AG20443 (cell line): ENCODE results near the gene SMYD5.
"Not testable (repeated sequence)": the region's sequence is repeated elsewhere in the genome, so short reads cannot be mapped to it uniquely, and the experiment has no call there.

ENCODE experiments used
- DNase-seq: peaks from one replicate; pipeline ENCODE4 v3.0.0; 2012; ENCODE audit warnings: low spot score, mixed read lengths

SMYD5 gene

DNA sequence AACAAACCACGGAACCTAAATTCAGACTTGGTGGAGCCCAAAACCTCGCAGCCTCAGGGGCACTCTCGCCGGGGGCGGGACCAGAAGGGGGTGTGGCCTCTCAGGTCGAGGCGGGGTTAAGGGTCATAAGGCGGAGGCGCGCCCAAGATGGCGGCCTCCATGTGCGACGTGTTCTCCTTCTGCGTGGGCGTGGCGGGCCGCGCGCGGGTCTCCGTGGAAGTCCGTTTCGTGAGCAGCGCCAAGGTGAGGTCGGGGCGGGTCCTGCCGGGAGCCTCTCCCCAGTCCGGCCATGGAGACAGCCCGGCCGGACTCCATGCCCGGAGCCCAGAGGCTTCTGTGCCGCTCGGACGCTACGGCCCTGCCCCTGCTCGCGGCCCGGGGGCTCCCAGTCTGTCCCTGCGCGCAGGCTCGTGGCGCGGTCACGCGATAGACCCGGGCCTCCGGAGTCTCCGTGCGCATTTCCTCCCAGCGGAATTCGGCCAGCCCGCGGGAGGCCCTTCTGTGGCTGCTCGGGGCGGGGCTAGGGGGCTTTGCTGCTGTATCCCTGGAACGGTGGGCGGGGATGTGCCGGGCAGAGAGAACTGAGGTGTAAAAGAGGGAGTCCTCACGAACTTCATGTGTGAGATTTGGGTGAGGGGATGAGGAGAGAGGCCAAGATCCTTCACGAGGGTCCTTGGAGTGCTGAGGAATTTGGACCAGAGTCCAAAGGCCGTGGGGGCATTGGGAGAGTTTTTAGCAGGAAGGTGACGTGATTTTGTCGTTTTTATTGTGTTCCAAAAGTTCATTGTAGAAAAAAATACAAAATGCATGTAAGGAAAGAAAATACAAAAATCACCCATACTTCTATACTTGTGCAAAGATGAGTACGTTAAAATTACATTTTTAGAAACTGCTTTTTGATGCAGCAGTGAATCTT lies at the start of gene SMYD5:
TSS of gene SMYD5 (plus strand) at position 126 of the 916 bp plus-strand sequence. CDS start at position 148, 22 bp downstream.
- DNase-seq = peak; percentile 94

DNA sequence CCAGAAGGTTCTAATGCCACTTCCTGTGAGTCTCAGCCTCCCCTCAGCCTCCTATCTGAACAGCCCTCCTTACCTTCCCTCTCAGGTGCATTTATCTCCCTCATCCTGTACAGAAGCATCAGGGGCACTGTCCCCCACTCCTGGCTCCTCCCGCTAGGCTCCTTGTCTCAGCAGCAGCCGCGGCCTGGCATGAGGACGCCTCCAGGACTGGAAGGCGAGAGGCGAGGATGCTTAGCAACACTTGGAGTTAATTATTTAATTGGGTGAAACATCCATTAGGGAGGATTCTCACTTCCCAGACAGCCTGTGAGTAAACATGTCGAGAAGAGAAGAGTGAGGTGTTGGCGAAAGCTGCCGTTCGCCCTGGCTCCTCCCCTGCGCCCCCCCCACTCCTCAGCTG lies 48.1 kb upstream of the SMYD5 start:
- DNase-seq = not testable (repeated sequence)

DNA sequence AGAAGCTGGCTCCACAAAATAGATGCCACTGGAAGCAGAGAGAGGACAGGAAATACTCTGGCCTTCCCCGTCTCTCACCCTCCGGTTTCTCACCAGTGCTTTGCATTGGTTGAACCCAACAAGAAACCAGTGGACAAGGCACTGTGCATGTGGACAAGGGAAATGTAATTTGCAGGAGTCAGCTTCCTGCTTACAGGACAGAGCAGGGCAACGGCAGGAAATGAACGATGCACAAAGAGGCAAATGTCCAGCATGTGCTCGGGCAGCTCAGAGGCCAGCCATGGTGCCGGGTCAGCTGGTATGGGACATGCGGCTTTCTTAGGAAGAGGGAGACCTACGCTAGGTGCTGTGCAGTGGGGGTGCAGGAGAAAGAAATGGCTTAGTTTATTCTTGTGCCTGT lies 47.2 kb upstream of the SMYD5 start:
- not testable (repeated sequence) for DNase-seq

DNA sequence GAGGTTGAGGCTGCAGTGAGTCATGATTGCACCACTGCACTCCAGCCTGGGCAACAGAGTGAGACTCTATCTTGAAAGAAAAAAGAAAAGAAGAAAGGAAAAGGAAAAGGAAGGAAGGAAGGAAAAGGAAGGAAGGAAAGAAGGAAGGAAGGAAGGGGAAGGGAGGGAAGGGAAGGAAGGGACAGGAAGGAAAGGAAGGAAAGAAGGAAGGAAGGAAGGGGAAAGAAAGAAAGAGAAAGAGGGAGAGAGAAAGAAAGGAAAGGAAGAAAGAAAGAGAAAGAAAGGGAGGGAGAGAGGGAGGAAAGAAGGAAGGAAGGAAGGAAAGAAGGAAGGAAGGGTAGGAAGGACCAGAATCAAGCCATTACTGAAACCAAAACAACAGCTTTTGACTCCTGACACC lies 45.7 kb upstream of the SMYD5 start:
- not testable (repeated sequence) for DNase-seq

DNA sequence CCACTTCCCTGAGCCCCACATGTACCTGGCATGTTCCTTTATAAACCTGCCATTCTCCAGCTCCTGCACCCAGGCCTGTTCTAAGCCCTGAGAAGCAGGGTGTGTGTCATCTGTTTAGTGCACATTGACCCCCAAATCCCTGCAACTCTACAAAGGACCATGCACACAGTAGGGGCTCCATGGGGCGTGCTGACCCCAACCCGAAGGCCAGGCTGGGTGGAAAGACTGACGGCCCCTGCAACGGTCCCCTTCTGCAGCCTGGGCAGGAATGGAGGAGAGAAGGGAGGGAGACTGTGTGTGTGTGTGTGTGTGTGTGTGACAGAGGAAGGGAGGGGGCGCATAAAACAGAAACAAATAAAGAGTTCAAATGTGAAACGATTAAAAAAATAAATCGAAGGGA lies 43.7 kb upstream of the SMYD5 start:
- DNase-seq = not testable (repeated sequence)

DNA sequence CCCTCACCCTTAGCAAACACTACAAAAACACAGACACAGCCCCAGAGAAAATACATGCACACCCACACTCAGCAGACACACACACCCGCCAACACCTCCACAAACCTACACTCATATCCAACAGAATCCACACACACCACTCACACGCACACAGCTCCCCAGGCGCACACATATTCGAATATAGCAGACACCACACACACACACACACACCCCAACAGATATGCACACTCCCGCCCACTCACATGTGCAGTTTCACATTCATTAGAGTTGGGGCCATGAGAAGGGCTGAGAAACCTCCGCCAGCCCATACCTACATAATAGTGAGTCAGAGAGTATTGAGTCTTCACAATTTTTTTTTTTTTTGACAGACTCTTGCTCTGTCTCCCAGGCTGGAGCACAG lies 41.1 kb upstream of the SMYD5 start:
- no peak for DNase-seq

DNA sequence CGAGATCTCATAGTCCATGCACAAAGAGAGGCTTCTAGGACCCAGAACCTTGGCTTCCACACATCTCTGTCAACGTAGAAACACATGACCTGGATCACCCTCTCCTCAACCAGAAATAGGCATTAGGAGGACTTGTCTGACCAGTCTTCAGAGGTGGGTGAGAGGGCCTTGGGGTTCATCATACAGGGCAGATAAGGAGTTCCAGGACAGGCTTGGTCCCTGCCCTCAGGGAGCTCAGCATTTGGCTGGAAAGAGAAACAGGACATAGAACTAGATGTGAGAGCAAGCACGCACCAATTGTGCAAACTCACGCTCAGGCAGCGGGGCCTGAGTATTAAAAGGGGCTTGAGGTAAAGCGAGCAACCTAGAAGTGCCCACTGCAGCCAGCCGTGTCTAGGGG lies 40.3 kb upstream of the SMYD5 start:
- no peak for DNase-seq

DNA sequence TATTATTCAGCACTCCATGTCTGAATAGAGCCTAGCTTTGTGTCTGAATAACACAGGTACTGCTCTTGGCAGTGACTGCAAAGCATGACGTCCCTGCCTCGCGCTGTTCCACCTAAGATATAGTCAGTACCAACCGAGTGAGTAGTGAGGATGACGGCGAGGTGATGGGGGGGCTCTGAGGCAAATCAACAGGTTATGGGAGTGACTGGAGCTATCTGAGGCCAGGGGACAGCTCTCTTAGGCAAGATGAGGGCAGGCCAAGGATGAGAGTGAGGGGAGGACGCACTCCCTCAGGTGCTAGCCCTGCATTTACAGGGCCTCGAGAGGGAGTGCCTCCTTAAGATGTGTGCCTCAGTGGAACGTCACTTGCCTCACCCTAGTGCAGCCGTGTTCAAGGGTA lies 39.8 kb upstream of the SMYD5 start:
- DNase-seq = no peak

DNA sequence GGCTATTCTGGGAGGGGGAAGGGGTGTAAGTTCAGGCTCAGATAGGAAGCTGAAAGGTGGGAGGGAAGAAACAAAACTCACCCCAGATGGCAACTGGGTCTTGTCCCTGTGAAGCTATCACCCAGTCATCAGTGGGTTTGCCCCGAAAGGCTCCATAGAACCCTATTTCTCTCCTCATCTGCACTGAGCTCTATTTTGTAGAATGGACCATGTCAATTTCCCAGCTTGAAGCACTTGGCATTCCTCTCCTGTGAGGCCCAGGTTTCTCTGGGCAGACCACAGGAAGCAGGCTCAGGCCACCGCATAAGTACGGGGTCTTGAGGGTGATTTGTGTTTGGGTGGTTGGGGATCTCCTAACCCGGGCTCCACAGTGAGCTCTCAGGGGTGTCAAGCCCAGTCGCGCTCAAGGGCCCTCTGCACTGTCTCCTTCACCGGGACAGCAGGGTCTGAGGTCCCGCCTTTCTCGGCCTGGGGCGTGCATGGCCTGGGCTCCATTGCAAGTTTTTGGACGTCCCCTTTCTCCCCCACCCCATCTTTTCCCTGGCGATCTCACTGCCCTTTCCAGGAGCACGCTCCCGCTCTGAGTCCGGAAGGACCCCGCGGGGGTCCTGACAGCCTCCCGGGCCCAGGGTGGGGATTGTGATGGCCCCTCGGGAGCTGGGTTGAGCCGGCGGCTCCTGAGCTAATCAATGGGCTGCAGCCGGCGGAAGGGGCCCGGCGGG lies 38.9 kb upstream of the SMYD5 start:
- DNase-seq = no peak

DNA sequence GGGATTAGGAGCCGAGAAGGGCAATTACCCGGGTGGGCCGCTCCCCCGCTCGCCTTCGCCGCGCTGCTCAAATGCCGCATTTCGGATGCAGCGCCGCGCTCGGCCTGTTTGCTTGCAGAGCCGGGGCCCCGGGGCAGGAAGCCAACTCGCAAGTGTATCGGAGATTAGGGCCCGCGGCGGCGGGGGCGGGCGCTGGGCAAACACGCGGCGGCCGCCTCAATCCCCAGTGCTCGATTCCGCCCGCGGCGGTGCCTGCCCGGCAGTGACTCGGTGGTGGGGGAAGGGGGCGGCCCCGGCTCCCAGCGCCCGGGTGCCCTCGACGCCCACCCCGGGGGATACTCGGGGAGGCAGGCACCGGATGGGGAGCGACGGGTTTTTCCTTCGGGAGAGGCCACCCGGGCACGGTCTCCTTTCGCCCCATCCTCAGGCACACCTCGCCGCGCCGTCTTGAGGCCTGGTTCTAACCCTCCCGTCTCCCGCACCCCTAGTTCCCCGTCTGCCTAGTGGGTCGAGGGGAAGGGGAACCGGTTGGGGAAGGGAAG lies 38.3 kb upstream of the SMYD5 start:
- peak; percentile 73 for DNase-seq

DNA sequence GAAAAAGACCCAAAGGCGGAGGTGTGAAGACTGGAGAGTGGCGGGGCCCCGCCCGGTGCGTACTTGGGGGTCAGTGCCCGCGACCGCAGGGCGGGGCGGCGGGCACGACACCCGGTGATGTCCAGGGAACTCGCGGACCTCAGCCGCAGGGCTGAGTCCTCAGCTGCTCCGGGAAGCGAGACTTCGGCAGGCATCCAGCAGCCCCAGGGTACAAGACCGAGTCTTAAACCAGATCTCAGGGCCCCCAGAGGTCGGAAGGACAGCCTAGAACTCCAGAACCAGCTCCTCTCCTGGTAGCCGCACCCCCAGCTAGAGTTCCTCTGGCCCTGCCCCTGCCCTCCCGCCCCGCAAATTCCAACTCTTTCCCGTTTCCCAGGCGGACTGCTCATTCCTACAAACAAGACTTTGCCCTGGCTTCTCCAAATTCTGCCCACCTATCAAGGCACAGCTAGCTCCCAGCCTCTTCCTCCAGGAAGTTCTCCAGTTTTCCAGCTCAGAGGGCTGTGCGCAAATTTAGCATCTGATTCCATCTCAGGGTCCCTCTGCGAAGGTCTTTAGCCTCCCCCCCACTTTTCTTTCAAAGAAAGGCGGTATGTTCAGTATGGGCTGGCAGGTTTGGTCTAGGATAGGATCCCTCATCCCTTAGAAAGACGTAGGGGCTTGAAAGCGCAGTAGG lies 37.7 kb upstream of the SMYD5 start:
- DNase-seq = peak; percentile 39

DNA sequence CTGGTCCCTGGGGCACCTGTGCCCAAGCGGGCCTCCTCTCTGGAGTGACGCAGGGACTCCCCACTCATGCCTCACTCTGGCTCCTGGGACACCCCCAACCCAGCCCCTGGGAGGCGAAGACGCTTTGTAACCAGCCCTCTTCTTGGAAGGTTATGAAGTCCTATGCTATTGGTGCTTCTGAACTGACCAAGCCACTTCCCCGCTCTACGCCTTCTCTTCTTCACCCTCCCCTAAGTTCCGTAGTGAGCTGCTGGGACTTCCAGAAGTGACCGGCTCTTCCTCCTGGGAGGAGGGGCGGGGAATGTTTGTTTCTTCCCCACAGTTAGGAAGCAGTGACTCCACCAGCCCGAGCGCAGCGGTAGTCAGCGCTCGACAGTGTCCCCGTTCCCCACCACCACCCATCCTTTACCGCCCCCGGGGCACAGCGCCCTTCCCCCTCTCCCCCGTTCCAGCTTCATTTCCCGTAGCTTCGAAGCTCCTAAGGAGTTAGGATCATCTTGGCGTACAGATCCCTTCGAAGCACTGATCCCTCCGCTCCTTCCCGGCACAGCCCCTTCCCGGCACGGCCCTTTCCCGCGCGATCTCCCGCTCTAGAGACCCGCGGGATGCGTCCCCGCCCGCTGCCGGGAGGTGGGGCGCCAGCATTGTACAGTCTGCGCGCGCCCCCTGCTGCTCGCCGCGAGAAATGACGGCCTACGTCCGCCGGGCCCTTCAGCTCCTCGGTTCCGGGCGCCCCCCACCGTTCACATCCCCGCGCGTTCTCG lies 37.0 kb upstream of the SMYD5 start:
- peak; percentile 97 for DNase-seq

DNA sequence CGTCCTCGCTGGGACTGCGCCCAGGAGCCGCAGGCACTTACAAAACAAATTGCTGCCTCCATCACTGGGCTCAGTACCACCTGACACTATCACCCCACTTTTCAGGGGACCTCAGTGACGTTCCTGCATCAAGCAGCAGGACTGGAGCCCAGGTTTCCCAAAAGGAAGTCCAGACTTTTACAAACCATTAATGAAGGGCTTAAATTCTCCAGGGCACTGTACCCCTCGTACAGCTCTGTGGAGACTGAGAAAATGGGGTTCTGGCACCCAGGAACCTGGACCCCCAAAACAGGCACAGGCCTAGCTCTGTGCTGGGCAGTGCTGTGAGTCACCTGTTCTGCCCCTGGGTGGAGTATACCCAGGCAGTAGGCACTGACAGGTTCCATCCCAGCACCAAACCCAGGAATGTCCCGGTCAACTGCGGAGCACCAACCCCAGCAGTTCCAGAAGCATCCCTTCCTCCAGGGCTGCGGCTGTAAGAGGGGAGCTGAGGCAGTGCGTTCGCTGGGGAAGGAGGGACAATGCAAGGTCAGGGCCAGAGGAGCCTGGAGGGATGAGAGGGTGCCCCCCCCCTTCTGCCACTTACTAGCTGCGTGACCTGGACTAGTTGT lies 36.3 kb upstream of the SMYD5 start:
- peak; percentile 11 for DNase-seq

DNA sequence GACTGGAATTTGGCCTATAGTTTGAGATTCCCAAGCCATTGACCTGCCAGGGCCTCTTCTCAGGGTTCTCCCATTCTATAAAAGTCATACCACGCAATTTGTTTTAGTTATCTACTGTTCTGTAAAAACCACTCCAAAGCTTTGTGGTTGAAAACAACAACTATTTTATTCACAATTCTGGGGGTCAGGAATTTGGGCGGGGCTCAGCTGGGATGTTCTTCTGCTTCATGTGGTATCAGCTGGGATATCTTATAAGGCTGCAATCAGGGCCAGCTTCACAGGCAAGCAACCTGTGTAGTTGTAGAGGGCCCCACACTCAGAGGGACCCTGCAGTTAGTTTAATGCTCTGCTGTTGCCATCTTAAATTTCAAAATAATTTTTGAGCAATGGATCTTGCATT lies 28.1 kb upstream of the SMYD5 start:
- DNase-seq = no peak

DNA sequence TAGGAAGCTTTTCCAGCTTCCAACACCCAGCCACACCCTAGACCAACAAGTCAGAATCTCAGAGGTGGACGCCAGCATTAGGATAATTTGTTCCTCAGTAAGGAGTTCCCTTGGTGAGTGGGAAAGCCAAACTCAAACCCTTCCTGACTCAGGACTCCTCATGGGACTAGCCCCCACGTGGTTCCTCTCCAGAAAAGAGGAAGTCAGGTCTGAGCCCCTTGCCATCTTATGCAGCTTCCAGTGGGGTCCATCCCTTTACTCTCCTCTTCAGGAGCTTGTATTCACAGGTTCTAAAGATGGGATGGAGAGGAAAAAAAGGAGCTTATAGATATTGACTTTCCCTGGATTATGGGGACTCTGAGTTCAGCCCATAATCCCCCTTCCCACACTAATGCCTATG lies 26.5 kb upstream of the SMYD5 start:
- no peak for DNase-seq

DNA sequence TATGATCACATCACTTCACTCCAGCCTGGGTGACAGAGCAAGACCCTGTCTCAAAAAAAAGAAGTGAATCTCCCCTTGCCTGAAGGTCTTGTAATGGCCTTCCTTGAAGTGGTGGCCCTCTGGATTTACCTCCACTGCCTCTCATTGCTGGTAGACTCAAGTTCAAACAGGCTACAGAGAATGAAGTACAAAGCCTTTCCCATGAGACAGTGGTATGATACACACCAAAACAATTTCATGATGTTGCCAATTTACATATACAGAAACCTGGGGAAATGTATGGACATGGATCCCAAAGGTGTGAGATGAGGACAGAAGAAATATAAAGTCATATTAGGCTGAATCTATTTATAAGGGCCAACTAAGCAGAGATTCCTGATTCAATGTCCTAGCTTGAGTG lies 16.5 kb upstream of the SMYD5 start:
- DNase-seq = no peak

DNA sequence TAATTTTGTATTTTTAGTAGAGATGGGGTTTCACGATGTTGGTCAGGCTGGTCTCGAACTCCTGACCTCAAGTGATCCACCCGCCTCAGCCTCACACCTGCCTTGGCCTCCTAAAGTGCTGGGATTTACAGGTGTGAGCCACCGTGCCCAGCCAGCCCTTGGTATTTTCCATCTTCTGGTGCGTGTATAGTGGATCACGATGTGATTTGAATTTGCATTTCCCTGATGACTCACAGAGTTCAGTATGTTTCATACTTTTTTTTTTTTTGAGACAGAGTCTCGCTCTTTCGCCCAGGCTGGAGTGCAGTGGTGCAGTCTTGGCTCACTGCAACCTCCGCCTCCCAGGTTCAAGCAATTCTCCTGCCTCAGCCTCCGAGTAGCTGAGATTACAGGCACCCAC lies 13.8 kb upstream of the SMYD5 start:
- DNase-seq = not testable (repeated sequence)

DNA sequence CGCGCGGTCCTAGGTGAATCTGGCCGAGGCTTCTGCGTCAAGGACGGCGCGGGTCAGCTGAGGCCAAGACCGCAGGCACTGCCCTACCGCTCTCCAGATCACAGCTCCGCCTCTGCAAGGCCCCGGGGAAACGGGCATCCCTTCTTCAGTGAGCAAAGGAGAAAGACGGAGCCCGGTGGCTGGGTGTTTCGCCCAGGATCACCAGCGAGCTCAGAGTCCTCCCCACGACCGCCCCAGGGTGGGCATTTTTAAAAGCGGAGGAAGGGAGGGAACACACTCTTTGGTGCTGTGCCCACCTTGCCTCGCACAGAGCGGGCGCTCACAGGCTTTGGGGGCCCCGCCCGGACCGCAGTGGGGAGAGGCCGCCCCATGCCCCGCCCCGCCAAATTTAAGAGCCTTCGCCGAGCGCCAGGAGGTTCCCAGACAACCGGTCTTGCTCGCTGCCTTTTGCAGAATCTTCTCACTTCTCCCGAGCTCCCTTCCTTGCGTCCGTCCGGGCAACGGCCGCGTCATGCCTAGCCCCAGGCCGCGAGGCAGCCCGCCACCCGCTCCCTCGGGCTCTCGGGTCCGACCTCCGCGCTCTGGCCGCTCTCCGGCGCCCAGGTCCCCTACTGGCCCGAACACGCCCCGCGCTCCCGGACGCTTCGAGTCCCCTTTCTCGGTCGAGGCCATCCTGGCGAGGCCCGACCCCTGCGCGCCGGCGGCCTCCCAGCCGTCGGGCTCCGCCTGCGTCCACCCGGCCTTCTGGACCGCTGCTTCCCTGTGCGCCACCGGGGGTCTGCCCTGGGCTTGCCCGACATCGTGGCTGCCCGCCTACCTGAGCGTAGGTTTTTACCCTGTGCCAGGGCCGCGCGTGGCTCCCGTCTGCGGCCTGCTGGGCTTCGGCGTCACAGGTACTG lies 11.6 kb upstream of the SMYD5 start, which contains the start of gene NOTO:
TSS of gene NOTO (plus strand) at position 419 of the 899 bp plus-strand sequence. CDS start at position 512, 93 bp downstream.
- peak; percentile 43 for DNase-seq

DNA sequence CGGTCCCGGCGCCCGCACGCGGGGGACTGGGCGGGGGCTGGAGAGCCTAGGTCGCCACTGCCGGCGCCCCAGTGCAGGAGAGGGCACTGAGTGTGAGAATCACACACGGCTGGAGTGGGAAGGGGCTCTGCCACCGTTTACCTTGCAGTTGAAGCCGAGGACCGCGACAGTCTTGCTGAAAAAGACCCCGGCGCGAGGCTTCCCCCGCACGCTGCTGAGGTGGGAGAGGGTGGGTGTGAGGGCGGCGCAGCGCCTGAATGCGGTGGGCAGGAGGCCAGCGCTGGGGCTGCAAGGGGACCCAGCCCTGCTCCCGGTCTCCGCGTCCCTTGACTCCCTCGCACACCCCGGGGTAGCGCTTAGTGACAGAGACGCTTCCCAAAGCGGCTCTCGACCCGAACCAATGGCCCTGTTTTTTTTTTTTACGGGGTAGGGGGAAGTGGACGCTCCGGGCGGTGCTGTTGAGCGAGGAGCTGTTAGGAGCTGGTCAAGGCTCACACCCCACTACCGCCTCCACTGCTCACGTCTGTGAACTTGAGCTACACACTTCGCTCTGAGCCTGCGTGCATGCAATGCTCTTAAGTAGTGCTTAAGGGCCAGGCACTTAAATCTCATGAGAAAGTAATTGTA lies 10.9 kb upstream of the SMYD5 start:
- no peak for DNase-seq
